Gastrocnemius medialis (tissue), 4 donors: ENCODE measurements around the gene BARX1. TPM values are rescaled to one million over a fixed set of nuclear protein-coding genes. Genes with fewer than 3 reads are reported as not detected.

Experiments
- ATAC-seq, 2 donors: fragments of 150-250 bp; one replicate each; pipeline ENCODE4 v1.9.1; 2016
- DNase-seq, 2 donors: peaks; one replicate each; pipeline ENCODE4 v3.0.0-alpha.2; 2019
- H3K27ac ChIP-seq, 4 donors: fragments of 200-600 bp; sonication (generic); 1 replicate in 1 of 4; 2 replicates in 3 of 4; pipeline ENCODE4 v1.5.1; 2016 to 2018; ENCODE audit warnings: mild to moderate bottlenecking in 2 of 4, moderate library complexity in 1 of 4
- H3K27me3 ChIP-seq, 3 donors: fragments of 200-600 bp; sonication (generic) in 2 of 3; 1 replicate in 1 of 3; 2 replicates in 2 of 3; pipeline versions ENCODE4 v1.5.1 to v1.6.0; 2016 to 2019; ENCODE audit warnings: mild to moderate bottlenecking in 1 of 3, moderate library complexity in 1 of 3
- H3K36me3 ChIP-seq, 2 donors: fragments of 200-600 bp; sonication (generic) in 1 of 2; one replicate each; pipeline ENCODE4 v1.5.1; 2017 to 2018
- H3K4me1 ChIP-seq, 2 donors: fragments of 200-600 bp; sonication (generic) in 1 of 2; one replicate each; pipeline ENCODE4 v1.5.1; 2016 to 2017; ENCODE audit warnings: mild to moderate bottlenecking in 2 of 2
- H3K4me3 ChIP-seq, 4 donors: fragments of 200-600 bp; sonication (generic) in 3 of 4; 1 replicate in 1 of 4; 2 replicates in 3 of 4; pipeline ENCODE4 v1.5.1; 2016 to 2019; ENCODE audit warnings: mild to moderate bottlenecking in 2 of 4
- H3K9me3 ChIP-seq, 3 donors: fragments of 200-600 bp; sonication (generic) in 2 of 3; 1 replicate in 1 of 3; 2 replicates in 2 of 3; pipeline ENCODE4 v1.5.1; 2016 to 2019
- POLR2A ChIP-seq, 2 donors: fragments of 450-650 bp; IDR thresholded peaks; one replicate each; pipeline ENCODE4 v1.6.1; 2017; ENCODE audit warnings: antibody characterized with exemption in 2 of 2, mild to moderate bottlenecking in 2 of 2, moderate library complexity in 2 of 2
- in situ Hi-C, 4 donors: fragments of 200-750 bp; cut with MboI; loops; one replicate each; pipeline versions ENCODE4 v1.15.0 to v1.8.0; 2017; ENCODE audit warnings: low sequenced_read_pairs in 4 of 4
- intact Hi-C: fragments of 100-400 bp; cut with DNase I; formaldehyde crosslinking; loops from one replicate; pipeline ENCODE4 v1.15.1; 2023; ENCODE audit warnings: low total_unique reads
- total RNA-seq, 4 donors: library from RNA; depleted of rRNA; stranded (reverse); fragments of >200 nt; gene quantifications; one replicate each; pipeline versions ENCODE4 v1.1.0 to v1.2.3, GENCODE V29; 2016
- TF ChIP-seq, protein P1 (sequence below), 5 experiments: fragments of 450-650 bp in 3 of 5; fragments of 200-600 bp in 2 of 5; sonication (generic) in 2 of 5; IDR thresholded peaks in 4 of 5; conservative IDR thresholded peaks in 1 of 5; 1 replicate in 4 of 5; 2 replicates in 1 of 5; pipeline ENCODE4 v1.5.1; 2016 to 2019; ENCODE audit warnings: antibody characterized with exemption in 5 of 5, mild to moderate bottlenecking in 3 of 5, moderate library complexity in 3 of 5

BARX1 gene
- total RNA-seq, 4 donors from 2014 or later, result not detected

DNA sequence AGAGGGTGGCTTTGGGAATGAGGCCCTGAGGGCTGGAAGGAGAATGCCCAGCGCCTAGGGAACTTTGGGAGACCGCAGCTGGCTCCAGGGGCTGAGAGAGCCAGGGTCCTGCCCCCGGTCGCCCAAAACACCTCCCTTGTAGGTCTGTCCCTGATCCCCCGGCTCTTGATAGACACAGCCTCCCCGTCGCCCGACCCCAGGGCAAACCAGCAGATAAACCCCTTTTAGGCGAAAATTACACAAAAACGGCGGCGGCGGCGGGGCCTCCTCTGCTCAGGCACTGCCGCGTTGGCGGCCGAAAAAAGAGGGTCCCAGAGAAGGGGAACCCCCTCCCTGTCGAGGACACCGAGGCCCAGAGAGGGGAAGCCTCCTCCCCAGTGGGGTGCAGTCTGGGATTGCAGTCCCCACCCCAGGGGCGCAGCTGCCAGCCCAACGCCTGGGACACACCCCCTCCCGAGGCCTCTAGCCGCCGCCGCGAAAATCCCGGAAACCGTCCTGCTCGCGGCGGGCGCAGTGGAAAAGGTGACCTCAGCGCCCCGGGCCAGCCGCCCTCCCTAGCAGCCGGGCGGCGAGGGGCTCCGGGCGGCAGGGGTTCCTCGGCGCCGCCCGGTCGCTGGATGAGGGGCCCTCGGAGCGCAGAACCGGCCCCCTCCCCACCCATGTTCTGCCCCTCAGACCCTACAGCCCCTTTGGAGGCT is 3.1 kb upstream of the BARX1 start:
- TF ChIP-seq, protein P1, sequence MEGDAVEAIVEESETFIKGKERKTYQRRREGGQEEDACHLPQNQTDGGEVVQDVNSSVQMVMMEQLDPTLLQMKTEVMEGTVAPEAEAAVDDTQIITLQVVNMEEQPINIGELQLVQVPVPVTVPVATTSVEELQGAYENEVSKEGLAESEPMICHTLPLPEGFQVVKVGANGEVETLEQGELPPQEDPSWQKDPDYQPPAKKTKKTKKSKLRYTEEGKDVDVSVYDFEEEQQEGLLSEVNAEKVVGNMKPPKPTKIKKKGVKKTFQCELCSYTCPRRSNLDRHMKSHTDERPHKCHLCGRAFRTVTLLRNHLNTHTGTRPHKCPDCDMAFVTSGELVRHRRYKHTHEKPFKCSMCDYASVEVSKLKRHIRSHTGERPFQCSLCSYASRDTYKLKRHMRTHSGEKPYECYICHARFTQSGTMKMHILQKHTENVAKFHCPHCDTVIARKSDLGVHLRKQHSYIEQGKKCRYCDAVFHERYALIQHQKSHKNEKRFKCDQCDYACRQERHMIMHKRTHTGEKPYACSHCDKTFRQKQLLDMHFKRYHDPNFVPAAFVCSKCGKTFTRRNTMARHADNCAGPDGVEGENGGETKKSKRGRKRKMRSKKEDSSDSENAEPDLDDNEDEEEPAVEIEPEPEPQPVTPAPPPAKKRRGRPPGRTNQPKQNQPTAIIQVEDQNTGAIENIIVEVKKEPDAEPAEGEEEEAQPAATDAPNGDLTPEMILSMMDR (IDR thresholded peaks at IDR 0.05 in 4 of 5, conservative IDR thresholded peaks at IDR 0.05 in 1 of 5), result no peak
- TF ChIP-seq POLR2A (IDR thresholded peaks at IDR 0.05), result no peak
- H3K4me3 ChIP-seq, result peak overlapping the region in 2 of 4 donors; percentile 25 to 34
- H3K27ac ChIP-seq, result no peak overlapping the region
- intact Hi-C loops, result no loop called here
- no peaks in the 10 kb centered on the region for H3K9me3 ChIP-seq
- peaks cover 15 to 19% of the 10 kb centered on the region in 2 donors for H3K4me1 ChIP-seq
- H3K36me3 ChIP-seq, result no peaks in the 10 kb centered on the region
- in situ Hi-C loops, result loop anchor here in 2 of 4 donors (25.0 kb wide), 1 partner anchor 796 kb away; no protein-coding TSS in a partner anchor
- DNase-seq (no peak), ATAC-seq (no peak)
- H3K27me3 ChIP-seq, result peaks cover 74 to 79% (median 77%) of the 10 kb centered on the region in 3 donors

DNA sequence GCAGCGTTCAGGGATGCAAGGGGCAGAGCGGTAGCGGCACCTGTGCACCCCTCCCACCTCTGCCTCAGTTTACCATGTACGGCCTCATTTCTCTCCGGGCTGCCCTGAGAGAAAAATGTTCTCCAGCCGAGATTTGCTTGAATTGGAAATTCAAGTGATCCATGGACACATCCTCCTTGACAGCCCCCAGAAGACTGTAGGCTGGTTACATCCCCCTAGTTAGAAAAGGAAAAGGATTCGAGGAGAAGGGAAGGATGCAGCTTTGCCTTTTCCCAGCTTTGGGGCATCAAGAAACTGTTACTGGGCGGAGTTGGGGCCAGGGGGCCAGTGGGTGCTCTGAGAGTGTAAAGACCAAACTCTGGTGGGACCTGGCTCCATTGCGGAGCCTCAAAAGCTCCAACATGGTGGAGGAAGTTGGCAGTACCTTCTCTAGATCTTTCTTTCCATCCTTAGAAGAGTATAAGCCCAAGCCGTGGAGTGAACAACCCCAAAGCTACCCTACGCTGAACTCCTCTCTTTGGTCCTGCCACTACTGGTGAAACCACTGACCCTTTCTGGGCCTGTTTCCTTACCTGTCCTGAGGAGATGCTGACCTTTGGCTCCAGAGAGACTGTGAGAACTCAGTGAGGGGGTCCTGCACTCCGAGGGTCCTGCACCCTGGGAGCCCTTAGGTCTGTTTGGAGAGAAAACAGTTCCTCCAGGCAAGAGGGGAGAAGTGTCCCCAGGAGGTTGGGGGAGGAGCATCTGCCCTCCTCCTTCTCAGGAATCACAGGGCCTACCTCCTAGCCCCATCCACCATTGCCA is 1.0 kb upstream of the BARX1 start:
- peak overlapping the region in 1 of 4 donors; percentile 49 for H3K4me3 ChIP-seq
- in situ Hi-C loops, result loop anchor here in 2 of 4 donors (25.0 kb wide), 1 partner anchor 794 kb away; no protein-coding TSS in a partner anchor
- H3K4me1 ChIP-seq, result peaks cover 36 to 37% of the 10 kb centered on the region in 2 donors

DNA sequence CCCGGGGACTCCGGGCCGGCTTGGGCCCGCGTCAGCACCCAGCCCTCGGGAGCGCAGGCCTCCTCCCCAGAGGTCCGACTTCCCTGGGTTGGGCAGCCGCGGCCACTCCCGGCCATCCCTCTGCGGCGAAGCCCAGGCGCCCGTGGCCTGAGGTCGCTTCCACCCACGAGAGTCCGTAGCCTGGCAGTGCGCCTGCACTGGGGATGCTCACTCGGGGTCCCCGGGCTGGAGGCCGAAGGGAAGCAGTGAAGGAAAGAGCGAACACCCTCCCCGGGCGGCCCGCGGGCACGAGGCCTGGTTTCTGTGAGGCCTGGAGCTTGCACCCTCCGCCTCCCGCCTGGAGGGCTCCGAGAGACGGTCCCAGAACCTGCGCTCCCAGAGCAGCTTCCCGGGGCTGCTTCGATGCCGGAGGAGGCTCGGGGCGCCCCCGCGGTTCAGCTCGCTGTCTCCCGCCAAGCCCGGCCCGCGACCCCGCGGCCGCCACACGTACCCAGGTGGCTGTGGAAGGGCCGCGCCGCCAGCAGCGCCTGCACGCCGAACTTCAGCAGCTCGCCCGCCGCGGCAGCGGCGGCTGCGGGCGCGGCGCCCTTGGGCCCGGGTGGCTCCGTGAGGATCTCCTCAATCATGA is 607 bp downstream of the BARX1 start:
- TF ChIP-seq POLR2A (IDR thresholded peaks at IDR 0.05), result no peak
- TF ChIP-seq, protein P1 (IDR thresholded peaks at IDR 0.05 in 4 of 5, conservative IDR thresholded peaks at IDR 0.05 in 1 of 5), result no peak
- Histone ChIP-seq H3K27me3 (peaks cover 89 to 95% (median 94%) of the 10 kb centered on the region in 3 donors), H3K36me3 (no peaks in the 10 kb centered on the region), H3K4me3 (peak overlapping the region in 1 of 4 donors; percentile 15), H3K9me3 (no peaks in the 10 kb centered on the region), H3K4me1 (peaks cover 31 to 38% of the 10 kb centered on the region in 2 donors), H3K27ac (no peak overlapping the region)
- in situ Hi-C loops, result loop anchor here in 2 of 4 donors (25.0 kb wide), 1 partner anchor 792 kb away; no protein-coding TSS in a partner anchor
- no peak for ATAC-seq
- intact Hi-C loops, result no loop called here
- no peak for DNase-seq

More for the DNA sequence above, 1.0 kb upstream of the BARX1 start:
- Histone ChIP-seq H3K27ac (no peak overlapping the region), H3K36me3 (no peaks in the 10 kb centered on the region), H3K27me3 (peaks cover 94% of the 10 kb centered on the region in 3 donors), H3K9me3 (no peaks in the 10 kb centered on the region)
- intact Hi-C loops, result no loop called here
- DNase-seq (no peak), ATAC-seq (no peak)
- TF ChIP-seq POLR2A (IDR thresholded peaks at IDR 0.05), result no peak

DNA sequence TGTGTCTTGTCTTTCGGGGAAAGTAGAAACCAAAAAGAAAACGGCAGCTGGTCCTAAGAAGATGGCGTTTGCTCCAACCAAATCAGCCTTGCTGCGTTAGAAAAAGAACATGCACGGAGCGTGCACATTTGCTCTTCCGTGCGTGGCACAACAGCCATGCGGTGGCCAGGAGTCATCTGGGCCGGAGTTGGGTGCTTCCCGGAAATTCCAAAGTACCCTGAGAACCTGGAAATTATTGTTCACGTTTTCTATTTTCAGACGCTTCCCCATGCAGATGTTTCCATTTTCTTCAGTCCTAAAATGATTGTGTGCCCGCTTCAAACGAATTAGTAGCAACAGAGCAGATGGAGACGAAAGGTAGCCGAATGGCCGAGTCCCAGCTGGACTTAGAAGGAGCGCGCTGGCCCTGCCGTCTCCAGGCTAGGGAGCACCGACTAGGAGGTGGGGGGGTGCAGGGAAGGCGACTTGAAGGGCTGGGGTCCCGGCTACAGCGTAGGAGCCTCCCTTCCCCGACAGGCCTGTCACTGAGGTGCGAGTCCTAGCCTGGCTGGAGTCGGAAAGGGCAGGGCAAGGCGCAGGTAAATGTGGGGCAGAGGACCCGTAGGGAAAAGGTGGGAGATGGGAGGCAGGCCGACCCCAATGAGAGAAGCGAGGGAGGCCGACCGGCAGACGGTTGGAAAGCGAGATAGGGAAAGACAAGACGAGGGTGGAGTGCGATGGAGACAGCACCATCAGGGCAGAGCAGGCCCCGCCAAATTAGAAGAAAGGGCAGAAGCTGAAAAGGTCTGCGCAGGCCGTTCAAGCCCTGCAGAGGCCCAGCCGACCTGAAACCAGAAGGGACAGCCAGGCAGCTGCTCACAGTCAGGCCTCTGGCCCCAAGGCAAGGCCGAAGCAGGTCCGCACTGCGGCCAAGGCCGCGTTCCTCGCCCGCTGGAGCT is 1.4 kb downstream of the BARX1 start:
- H3K27ac ChIP-seq, result no peak overlapping the region
- no peaks in the 10 kb centered on the region for H3K9me3 ChIP-seq
- H3K36me3 ChIP-seq, result no peaks in the 10 kb centered on the region
- TF ChIP-seq, protein P1 (IDR thresholded peaks at IDR 0.05 in 4 of 5, conservative IDR thresholded peaks at IDR 0.05 in 1 of 5), result no peak
- TF ChIP-seq POLR2A (IDR thresholded peaks at IDR 0.05), result no peak
- peaks cover 89 to 95% (median 94%) of the 10 kb centered on the region in 3 donors for H3K27me3 ChIP-seq
- H3K4me1 ChIP-seq, result peaks cover 24 to 30% of the 10 kb centered on the region in 2 donors
- in situ Hi-C loops (loop anchor here in 2 of 4 donors (25.0 kb wide), 1 partner anchor 791 kb away; no protein-coding TSS in a partner anchor), intact Hi-C loops (no loop called here)
- H3K4me3 ChIP-seq, result peak overlapping the region in 2 of 4 donors; percentile 17 to 81
- no peak for ATAC-seq
- DNase-seq, result no peak
